Ramos (cell line): ENCODE measurements around the gene SHLD1.
"Not testable (repeated sequence)": the region's sequence is repeated elsewhere in the genome, so short reads cannot be mapped to it uniquely, and the experiment has no call there.

Experiments used
- in situ Hi-C: fragments of 300-500 bp; cut with MboI; formaldehyde crosslinking; loops from one replicate; pipeline ENCODE4 v1.14.3; 2022; ENCODE audit warnings: low sequenced_read_pairs; ENCODE audit not compliant: unreplicated experiment

The SHLD1 gene

DNA sequence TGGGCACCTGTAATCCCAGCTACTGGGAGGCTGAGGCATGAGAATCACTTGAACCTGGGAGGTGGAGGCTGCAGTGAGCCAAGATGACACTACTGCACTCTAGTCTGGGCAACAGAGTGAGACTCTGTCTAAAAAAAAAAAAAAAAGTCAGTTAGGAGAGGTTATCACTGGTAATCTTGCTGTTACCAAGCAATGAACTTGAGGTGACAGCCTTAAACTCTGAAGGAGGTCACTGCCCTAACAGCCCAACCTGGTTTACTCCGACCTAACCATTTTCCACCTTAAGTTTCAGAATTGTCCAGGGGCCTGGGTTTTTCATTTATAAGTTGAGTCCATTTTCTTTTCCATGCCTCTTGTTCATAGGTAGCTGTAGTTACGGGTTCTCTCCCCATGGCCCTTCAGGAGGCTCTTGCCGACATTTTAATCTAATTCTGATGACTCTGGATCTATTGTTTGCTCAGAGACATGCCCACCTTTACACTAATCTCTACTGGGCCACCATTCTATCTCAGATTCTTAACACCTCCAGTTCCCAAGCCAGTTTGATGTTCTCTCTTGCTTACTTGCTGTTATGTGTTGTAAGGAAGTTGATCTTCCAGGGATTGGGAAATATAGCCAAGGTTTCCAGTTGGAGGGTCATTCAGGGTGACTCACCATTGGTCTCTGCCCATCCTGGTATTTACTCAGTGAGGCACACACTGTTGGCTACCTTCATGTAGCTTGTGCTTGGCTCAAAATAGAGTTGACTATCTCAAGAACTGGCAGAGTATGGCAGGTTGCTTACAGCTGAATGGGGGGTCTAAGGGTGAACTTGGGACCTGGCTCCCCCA lies 29.1 kb downstream of the SHLD1 start:
- in situ Hi-C loops = no loop called here

DNA sequence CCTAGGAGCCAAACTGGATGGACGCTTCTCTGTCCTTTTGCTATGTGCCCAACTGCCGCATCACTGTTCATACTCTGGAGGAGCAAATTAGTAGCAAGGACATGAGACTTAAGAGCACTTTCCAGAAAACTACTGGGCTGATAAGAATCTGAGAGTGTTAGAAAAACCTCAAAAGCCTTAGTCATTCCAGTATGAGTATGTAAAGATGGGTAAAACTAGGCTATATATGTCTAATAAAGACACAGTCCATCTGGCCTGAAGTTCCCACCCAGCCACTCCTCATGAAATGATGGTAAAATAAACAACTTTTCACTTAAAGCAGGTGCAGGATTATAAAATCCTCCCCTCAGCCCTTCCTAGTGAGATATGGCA lies 30.6 kb downstream of the SHLD1 start:
- in situ Hi-C loops = no loop called here

DNA sequence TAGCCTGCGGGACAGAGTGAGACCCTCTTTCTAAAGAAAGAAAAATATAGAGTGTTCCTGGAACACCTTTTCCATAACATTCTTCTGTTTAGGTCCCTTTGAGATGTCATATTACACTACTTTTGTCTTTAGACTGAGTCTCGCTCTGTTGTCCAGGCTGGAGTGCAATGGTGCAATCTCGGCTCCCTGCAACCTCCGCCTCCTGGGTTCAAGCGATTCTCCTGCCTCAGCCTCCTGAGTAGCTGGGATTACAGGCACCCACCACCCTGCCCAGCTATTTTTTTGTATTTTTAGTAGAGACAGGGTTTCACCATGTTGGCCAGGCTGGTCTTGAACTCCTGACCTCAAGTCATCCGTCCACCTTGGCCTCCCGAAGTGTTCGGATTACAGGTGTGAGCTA lies 31.2 kb downstream of the SHLD1 start:
- in situ Hi-C loops = not testable (repeated sequence)

DNA sequence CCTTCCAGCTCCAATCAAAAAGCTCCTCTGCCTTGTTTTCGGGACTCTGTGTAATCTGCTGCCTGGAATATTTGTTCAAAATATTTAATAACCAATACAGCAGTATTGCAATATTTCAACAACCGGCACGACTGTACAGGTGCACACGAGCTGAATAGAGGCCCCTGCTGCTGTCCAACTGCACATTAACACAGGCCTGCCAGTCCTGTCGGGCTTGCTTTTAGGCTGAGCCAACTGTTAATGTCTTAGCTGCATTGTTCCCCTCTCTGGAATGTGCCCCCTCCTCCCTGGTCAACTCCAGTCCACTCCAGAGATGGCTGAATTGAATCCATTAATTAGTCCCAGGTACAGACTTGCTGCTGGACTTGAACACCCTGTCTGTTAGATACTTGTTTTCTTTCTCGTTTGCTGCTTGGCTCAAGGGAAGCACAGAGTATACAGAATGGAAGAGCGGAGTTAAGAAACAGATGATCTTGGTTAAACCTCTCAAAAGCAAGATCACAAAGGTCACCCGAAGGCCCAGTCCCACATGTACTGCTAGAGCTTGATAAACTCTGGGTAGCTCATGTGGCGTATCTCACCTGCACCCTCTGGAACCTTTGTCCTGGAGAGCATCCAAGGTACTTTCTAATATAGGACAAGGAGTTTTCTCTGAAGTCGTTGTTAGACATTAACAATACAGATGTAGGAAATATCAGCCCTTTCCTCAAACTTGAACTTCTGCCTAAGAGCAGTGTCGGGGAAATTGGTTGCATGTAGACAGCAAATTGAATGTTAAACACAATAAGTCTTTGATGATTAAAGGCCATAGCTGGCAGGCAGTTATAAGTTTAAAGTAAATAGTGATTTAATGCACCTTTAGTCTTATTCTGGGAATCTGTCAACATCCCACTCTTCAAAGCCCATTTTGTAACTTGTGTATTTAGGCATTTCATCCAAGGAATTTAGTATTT lies 31.9 kb downstream of the SHLD1 start:
- in situ Hi-C loops = no loop called here

DNA sequence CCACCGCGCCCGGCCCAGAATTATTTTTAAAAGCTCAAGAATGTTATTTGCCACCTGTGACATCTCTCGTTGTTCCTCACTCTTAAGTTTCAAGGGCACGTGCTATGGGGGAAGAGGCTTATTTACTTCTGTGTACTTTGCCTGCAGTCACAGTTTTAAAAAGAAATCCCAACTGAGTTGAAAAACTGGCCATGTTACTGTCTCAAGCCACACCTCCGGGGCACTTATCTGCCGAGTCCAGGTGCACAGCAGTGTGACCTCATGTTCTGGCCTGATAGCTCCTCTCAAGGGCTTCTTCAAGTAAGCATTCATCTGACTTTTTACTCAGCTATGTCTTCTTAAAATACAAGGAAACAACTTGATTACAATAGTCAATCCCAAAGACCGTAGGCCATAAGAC lies 34.5 kb downstream of the SHLD1 start:
- in situ Hi-C loops = loop anchor here (5.0 kb wide), 1 partner anchor 212 kb away; no protein-coding TSS in a partner anchor

DNA sequence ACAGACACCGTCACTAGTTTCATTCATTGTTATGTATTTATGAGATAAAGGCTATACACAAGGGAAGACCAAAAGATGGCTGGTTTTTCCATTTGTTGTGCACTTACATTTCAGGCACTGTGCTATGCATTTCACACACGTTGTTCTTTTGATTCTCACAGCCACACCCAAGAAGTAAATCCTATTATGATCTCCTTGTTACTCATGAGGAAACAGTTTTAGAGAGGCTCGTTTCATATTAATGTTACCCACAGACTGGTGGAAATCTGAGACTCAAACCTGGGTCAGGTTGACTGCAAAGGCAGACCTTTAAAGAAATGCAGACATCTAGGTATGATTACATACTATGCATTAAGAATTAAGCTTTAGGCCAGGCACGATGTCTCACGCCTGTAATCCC lies 34.9 kb downstream of the SHLD1 start:
- in situ Hi-C loops = loop anchor here (5.0 kb wide), 1 partner anchor 213 kb away; no protein-coding TSS in a partner anchor

DNA sequence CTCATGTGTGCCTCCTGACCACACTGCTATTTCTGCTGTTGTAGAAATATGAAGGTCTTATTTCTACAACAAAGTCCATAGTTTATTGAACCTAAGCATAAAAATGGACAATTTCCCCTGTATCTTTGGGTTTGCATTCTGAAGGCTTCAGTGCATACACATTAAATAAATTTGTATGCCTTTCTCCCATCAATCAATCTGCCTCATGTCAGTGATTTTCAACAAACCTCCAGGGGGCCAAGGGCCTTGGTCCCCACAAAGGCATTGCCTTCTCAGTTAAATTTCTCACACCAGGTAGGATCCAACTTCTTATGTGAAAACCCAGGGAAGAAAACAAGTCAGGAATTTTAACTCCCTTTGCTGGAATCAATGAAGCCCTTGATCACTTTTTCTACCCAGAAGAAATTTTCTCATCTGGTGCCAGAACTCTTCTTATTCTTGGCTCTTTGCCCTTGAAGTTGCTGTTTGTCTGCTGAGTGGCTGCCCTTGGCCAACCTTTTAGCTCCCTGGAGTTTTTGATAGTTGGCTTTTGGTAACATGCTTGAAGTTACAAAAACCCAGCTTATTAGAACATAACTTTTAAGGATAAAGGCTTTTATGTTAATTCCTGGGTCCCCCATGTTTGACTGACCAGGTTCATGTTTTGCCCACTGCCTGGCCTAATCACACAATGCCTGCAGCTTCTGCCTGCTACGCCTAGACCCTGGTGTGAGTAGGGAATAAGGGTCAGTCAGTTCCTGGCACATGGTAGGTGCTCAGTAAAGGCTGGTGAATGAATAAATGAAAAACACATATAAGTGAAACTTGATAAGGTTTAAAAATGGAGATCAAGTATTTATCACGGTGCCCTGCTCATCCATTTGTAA lies 37.0 kb downstream of the SHLD1 start:
- in situ Hi-C loops = loop anchor here (5.0 kb wide), 1 partner anchor 215 kb away; no protein-coding TSS in a partner anchor

DNA sequence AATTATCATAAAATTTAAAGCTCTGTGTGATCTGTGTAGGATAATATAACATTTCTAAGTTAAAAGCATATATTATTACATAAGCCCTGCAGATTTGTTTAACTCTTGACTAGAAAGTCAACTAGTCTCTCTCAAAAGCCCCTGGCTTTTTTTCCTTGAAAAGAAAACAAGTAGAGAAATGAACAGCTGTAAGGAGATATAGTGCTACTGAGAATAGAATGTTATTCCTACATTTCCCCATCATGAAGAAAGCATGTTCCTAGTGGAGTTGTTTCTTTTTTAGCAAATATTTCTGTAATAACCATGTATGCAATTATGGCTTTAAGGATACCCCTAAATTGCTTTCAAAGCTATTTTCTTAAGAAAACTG lies 37.6 kb downstream of the SHLD1 start:
- in situ Hi-C loops = loop anchor here (5.0 kb wide), 1 partner anchor 215 kb away; no protein-coding TSS in a partner anchor

DNA sequence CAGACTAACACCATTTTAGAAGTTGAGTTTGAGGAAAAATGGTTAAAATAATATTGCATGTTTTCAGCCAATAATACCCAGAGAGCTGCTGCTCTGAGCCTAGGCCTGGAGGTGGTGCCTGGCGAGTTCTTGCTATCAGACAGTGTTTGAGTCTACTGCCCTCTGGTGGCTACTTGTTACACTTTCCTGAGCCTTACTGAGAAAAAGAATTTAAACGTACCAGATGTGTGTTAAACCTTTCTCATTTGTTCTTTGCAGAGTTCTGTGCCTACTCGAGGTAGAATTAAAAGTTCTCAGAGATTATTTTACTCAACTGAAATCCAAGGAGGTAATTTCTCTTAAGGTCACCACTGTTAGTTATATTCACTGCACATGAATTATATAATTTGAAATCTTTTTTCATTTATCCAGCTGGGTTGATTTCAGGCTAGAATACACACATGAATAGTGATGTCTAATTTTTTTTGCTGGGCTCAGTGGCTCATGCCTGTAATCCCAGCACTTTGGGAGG lies 38.2 kb downstream of the SHLD1 start:
- in situ Hi-C loops = loop anchor here (5.0 kb wide), 1 partner anchor 216 kb away; no protein-coding TSS in a partner anchor

DNA sequence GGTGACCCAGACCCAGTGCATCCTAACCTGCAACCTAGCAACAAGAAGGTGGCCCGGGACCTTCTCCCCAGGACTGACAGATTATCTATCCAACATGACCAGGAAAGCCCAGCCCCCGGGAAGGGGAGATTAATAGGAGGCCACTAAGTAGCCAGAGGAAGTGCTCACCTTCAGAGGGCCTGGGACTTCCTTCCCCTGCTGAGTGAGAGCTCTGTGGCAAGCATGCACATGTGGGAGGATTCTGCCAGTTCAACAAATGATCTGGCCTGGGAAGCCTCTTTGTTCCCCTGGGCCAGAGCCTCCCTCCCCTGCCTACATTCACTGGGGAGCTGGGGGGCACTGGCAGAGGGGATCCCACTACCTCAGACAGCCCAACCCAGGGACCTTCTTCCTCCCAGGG lies 39.6 kb downstream of the SHLD1 start:
- in situ Hi-C loops = loop anchor here (5.0 kb wide), 1 partner anchor 218 kb away; no protein-coding TSS in a partner anchor

DNA sequence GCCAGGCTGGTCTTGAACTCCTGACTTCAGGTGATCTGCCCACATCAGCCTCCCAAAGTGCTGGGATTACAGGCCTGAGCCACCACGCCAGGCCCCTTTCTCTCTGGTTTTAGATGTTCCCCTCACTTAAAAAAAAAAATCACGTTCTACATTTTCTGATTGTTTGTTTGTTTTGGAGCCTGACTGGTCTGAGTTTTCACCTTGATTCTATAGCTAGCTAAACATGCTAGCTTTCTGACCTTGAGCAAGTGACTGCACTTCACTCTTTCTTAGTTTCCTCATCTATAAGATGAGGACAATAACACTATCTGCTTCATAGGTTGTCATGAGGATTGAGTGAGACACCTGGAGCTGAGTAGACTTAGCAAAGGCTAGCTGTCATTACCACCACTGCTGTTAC lies 43.7 kb downstream of the SHLD1 start:
- in situ Hi-C loops = no loop called here

DNA sequence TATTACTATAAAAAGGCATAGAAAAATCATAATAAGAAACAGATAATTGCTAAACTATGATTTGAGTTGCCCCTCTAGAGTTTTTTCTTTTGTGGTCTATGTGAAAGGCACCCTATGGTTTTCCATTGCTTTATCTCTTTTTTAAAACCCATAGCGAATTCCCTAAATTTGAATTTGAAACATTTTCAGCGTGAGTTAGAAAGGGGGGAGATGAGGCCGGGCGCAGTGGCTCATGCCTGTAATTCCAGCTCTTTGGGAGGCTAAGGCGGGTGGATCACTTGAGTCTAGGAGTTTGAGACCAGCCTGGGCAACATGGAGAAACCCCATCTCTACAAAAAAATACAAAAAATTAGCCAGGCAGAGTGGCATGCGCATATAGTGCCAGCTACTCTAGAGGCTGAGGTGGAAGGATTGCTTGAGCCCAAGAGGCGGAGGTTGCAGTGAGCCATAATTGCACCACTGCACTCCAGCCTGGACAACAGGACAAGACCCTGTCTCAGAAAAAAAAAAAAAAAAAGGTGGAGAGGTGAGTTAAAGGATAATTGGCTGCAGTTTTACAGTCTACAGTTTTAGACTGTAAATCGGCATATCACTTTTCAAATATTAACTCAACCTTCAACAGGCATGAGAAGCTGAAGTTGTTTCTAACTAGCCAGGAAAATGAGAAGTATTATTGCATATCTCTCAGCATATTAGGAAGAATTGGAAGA lies 46.3 kb downstream of the SHLD1 start:
- in situ Hi-C loops = no loop called here

DNA sequence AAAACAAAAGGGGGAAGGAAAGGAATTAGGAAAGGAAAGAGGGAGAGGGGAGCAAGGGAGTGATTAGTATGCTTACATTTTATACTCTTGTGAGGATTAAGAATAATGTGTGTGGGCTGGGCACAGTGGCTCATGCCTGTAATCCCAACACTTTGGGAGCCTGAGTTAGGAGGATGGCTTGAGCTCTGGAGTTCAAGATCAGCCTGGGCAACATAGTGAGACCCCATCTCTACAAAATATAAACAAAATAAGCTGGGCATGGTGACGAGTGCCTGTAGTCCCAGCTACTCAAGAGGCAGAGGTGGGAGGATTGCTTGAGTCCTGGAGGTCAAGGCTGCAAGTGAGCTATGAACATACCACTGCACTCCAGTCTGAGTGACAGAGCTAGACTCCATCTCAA lies 47.0 kb downstream of the SHLD1 start:
- in situ Hi-C loops = no loop called here

DNA sequence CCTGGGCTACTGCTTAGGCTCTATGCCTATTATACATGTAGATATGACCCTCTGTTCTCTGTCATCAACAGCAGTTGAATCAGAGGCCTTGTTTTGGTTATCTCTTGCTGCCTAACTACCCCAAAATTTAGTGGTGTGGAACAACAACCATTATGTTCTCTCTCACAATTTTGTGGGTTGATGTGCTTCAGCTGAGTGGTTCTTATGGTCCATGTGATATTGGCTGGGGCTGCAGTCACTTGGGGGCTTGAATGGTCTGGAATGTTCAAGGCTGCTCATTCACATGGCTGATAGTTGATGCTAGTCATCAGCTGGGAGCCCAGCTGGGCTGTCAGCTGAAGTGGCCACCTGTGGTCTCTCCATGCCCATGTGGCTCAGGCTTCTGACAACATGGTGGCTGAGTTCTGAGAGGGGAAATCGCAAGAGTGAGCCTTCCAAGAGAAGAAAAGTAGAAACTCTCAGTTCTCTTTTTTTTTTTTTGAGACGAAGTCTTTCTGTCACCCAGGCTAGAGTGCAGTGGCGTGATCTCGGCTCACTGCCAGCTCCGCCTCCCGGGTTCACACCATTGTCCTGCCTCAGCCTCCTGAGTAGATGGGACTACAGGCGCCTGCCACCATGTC lies 47.8 kb downstream of the SHLD1 start:
- in situ Hi-C loops = no loop called here

DNA sequence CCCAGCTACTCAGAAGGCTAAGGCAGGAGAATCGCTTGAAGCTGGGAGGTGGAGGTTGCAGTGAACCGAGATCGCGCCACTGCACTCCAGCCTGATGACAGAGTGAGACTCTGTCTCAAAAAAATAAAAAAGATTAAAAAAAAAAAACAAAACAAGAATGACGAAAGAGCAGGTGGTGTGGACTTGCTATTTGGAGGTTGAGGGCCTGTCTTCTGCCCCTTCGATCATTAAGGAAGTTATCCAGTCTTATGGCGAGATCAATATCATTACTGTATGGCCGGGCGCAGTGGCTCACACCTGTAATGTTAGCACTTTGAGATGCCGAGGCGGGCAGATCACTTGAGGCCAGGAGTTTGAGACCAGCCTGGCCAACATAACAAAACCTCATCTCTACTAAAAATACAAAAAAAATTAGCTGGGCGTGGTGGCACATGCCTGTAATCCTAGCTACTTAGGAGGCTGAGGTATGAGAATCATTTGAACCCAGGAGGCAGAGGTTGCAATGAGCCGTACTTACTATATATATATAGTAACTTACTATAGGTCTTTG lies 53.6 kb downstream of the SHLD1 start:
- in situ Hi-C loops = not testable (repeated sequence)

DNA sequence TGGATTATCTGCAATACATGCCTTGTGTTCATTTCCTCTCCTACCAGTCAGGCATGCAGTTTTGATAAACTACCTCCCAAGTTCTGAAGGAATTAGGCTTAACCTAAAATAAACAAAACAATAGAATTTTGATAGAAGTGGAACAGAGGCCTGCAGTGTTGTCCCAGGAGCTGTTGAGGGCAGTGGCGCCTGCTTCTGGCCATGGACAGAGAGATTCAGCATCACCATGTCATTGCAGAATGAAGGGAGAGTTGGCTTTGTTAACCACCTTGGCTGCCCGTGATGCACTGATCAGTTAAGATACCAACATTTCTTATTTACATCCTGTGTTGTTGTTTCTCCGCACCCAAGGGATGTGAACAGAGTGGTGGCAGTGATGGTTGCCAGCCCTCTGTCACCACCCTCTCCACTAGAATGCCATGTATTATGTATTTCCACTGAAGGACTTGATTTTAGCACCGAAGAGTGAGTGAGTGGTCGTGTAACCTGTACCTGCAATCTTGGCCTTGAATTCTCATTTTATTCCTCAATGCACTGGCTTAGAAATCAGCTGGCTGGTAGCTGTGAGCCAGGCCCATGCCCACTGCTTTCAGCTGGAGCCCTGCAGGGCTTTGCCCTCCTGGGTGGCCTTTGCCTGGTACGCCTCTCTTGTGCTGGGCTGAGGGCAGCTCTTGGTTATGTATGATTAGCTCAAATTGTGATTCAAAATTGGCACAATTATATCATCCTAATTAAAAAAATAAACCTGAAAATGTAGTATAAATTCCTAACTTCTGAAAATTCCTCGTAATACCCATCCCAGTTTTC lies 56.5 kb downstream of the SHLD1 start:
- in situ Hi-C loops = no loop called here

DNA sequence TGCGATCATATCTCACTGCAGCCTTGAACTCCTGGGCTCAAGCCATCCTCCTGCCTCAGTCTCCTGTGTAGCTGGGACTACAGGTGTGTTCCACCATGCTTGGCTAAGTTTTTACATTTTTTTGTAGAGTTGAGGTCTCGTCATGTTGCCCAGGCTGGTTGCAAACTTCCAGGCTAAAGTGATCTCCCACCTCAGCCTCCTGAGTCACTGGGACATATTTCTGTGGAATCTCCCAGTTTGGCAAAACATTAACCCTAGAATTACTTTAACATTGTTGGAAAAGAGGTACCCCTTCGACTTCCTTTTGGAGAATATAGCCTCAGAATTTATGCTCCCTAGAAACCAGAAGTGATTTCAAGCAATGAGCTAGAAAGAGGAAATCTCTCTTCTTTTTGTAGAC lies 57.2 kb downstream of the SHLD1 start:
- in situ Hi-C loops = no loop called here

DNA sequence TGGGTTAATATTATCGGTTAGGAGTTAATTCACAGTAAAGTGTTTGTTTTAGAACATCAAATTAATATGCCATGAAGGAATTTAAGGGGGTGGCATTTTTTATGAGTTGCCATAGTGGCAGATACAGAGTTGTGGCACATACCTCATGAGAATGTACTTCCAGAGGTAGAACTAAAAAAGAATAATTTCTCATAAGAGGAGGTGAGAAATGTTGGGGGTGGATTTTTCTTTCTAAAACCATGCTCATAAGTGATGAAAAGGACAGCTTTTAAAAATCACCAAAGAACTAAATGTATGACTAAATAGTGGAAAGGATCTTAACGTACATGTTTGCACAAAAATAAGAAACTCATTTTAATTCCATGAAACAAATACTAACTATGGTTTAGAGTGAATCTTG lies 58.7 kb downstream of the SHLD1 start:
- in situ Hi-C loops = no loop called here
